ENCODE results near the gene CAV1. TPM values are rescaled to one million over a fixed set of nuclear protein-coding genes. Genes with fewer than 3 reads are reported as not detected.

Gene CAV1
- polyA plus RNA-seq, 1 donor from 2014 or later = not detected

- H3K4me3 ChIP-seq (ENCODE audit: low read length) = no peak overlapping the region
- no peaks in the 10 kb centered on the region for H3K36me3 ChIP-seq (ENCODE audit: insufficient read depth, low read length)
- H3K27ac ChIP-seq (ENCODE audit: low read length) = no peak overlapping the region
- H3K9me2 ChIP-seq (ENCODE audit: insufficient read depth, low read length) = no peaks in the 10 kb centered on the region
- H3K27me3 ChIP-seq (ENCODE audit: insufficient read depth, low read depth, low read length) = peaks cover 18% of the 10 kb centered on the region
- no peak overlapping the region for H3K9ac ChIP-seq (ENCODE audit: low read length)
- no peak for TF ChIP-seq MXI1 (conservative IDR thresholded peaks at IDR 0.05; ENCODE audit: poor library complexity, severe bottlenecking)
- TF ChIP-seq REST (IDR thresholded peaks at IDR 0.05; ENCODE audit: borderline replicate concordance) = no peak
- TF ChIP-seq RAD21 (conservative IDR thresholded peaks at IDR 0.05) = no peak
- TF ChIP-seq SMC3 (conservative IDR thresholded peaks at IDR 0.05; ENCODE audit: poor library complexity) = no peak
- no peak for TF ChIP-seq TAF1 (IDR thresholded peaks at IDR 0.05; ENCODE audit: low read depth)
- no peak for TF ChIP-seq CTCF (IDR thresholded peaks at IDR 0.05; ENCODE audit: poor library complexity, severe bottlenecking)
- TF ChIP-seq EZH2 (IDR thresholded peaks at IDR 0.05; ENCODE audit: borderline replicate concordance, insufficient read depth, low read length, poor library complexity, severe bottlenecking) = no peak
- TF ChIP-seq POLR2AphosphoS5 (IDR thresholded peaks at IDR 0.05) = no peak
- TF ChIP-seq EP300 (conservative IDR thresholded peaks at IDR 0.05; ENCODE audit: poor library complexity, severe bottlenecking) = no peak
- H3K79me2 ChIP-seq (replicated peaks; ENCODE audit: insufficient read depth, low read length) = no peaks in the 10 kb centered on the region
- no peaks in the 10 kb centered on the region for H3F3A ChIP-seq (ENCODE audit: insufficient read depth, low read length, poor library complexity, severe bottlenecking)
- no peaks in the 10 kb centered on the region for H3K9me3 ChIP-seq (ENCODE audit: low read length)
- no peaks in the 10 kb centered on the region for H4K20me1 ChIP-seq (ENCODE audit: insufficient read depth)
- no peak overlapping the region for H2AFZ ChIP-seq (ENCODE audit: low read depth, low read length)
- no peak overlapping the region for H3K4me2 ChIP-seq (ENCODE audit: low read length)
Measured at GRCh38 chr7:116495736-116496135, 29.1 kb upstream of the CAV1 start.

GRCh38 chr7:116496653-116497052 is 28.2 kb upstream of the CAV1 start:
- H3K9me2 ChIP-seq (ENCODE audit: insufficient read depth, low read length) = no peaks in the 10 kb centered on the region
- H2AFZ ChIP-seq (ENCODE audit: low read depth, low read length) = no peak overlapping the region
- peaks cover 27% of the 10 kb centered on the region for H3K27me3 ChIP-seq (ENCODE audit: insufficient read depth, low read depth, low read length)
- no peaks in the 10 kb centered on the region for H3F3A ChIP-seq (ENCODE audit: insufficient read depth, low read length, poor library complexity, severe bottlenecking)
- no peak overlapping the region for H3K4me3 ChIP-seq (ENCODE audit: low read length)
- H3K36me3 ChIP-seq (ENCODE audit: insufficient read depth, low read length) = no peaks in the 10 kb centered on the region
- no peaks in the 10 kb centered on the region for H4K20me1 ChIP-seq (ENCODE audit: insufficient read depth)
- H3K4me2 ChIP-seq (ENCODE audit: low read length) = no peak overlapping the region
- no peak overlapping the region for H3K27ac ChIP-seq (ENCODE audit: low read length)
- TF ChIP-seq CTCF (IDR thresholded peaks at IDR 0.05; ENCODE audit: poor library complexity, severe bottlenecking) (no peak), EP300 (conservative IDR thresholded peaks at IDR 0.05; ENCODE audit: poor library complexity, severe bottlenecking) (no peak)
- H3K79me2 ChIP-seq (replicated peaks; ENCODE audit: insufficient read depth, low read length) = no peaks in the 10 kb centered on the region
- no peak overlapping the region for H3K9ac ChIP-seq (ENCODE audit: low read length)
- H3K9me3 ChIP-seq (ENCODE audit: low read length) = no peaks in the 10 kb centered on the region
